Measurements from ENCODE around the gene COG1.

DNA sequence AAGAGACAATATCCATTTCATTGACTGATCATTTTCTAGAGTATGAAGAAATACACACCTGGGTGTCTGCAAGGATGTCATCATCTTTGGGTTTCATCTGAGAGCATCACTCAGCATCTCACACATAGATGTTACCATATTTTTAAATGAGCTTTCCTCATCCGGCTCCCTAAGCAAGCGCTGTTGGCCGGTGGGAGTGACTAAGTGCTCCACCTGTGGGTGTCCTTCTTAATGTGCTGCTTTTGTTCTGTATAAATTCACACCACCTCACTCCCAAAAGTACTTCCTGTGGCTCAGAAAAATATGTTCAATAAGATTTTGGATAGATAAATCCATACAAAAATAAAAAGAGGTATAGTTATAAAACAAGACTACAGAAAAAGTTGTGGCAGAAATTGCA, 20.6 kb upstream of the COG1 start:
- TF ChIP-seq CTCF (conservative IDR thresholded peaks at IDR 0.05; ENCODE audit: low read length) (no peak), EZH2phosphoT487 (IDR thresholded peaks at IDR 0.05; ENCODE audit: borderline replicate concordance, low read depth, low read length) (no peak)
